K562 (cell line): Measurements from ENCODE around the gene CAPZA1. TPM values are rescaled to one million over a fixed set of nuclear protein-coding genes. Genes with fewer than 3 reads are reported as not detected.

Experiments
- ATAC-seq: fragments of 200-7000 bp; cut with Tn5 transposase; 3 replicates; pipeline ENCODE4 v1.9.1; 2020; ENCODE audit warnings: moderate library complexity
- BruUV-seq: library from RNA; stranded (reverse); fragments of 400-500 nt; replicated peaks from 2 replicates; lab custom pipeline; 2021; lab: Mats Ljungman, UMichigan
- CTCF ChIA-PET: fragments of 300-600 bp; formaldehyde crosslinking; extraction: SDS; loops from one replicate; lab custom pipeline; 2021; ENCODE audit warnings: low intra/inter-chr PET ratio; lab: Yijun Ruan, JAX
- POLR2A ChIA-PET: fragments of 300-600, 350-650 bp; sonication (Branson Sonifier 250); formaldehyde crosslinking; extraction: SDS; loops from one replicate; lab custom pipeline; 2021; ENCODE audit warnings: antibody characterized with exemption, inconsistent platforms; lab: Yijun Ruan, JAX
- DNase-seq, 4 experiments: peaks; one replicate each; pipeline versions ENCODE4 v3.0.0 to v3.0.0-alpha.2; 2011 to 2018; ENCODE audit warnings: low spot score in 3 of 4, mixed read lengths in 3 of 4; ENCODE audit errors: extremely low read depth in 1 of 4
- FAIRE-seq: peaks from 2 replicates; lab custom pipeline; 2011; peaks lifted over from hg19 to GRCh38; lab: Jason Lieb, UNC
- H2AFZ ChIP-seq: 2 replicates; pipeline ENCODE4 v1.6.0; 2011; ENCODE audit warnings: low read depth, low read length, control low read depth, inconsistent platforms
- H3K27ac ChIP-seq: fragments of 200-600 bp; 3 replicates; pipeline ENCODE4 v1.8.0; 2011; ENCODE audit warnings: low read depth, mild to moderate bottlenecking, control low read depth, inconsistent platforms, low read length, moderate library complexity, mixed read lengths; ENCODE audit errors: extremely low read depth
- H3K27me3 ChIP-seq, 2 experiments: fragments of 300-600 bp in 1 of 2; 2 replicates in 1 of 2; 3 replicates in 1 of 2; pipeline versions ENCODE4 v1.6.0 to v1.8.0; 2011; ENCODE audit warnings: inconsistent platforms in 2 of 2, low read length in 2 of 2, mild to moderate bottlenecking in 1 of 2, mixed read lengths in 1 of 2, moderate library complexity in 1 of 2; ENCODE audit not compliant: control insufficient read depth in 2 of 2, insufficient read depth in 2 of 2
- H3K36me3 ChIP-seq: fragments of 300-600 bp; 3 replicates; pipeline ENCODE4 v1.8.0; 2011; ENCODE audit warnings: mild to moderate bottlenecking, low read length, inconsistent platforms; ENCODE audit not compliant: control insufficient read depth, insufficient read depth
- H3K4me1 ChIP-seq, 2 experiments: fragments of 200-600 bp in 1 of 2; replicated peaks in 1 of 2; 2 replicates in 1 of 2; 3 replicates in 1 of 2; pipeline versions ENCODE4 v1.5.1 to v1.8.0; 2011; ENCODE audit warnings: inconsistent platforms in 2 of 2, low read length in 2 of 2, mild to moderate bottlenecking in 1 of 2, mixed read lengths in 1 of 2, moderate library complexity in 1 of 2; ENCODE audit not compliant: control insufficient read depth in 2 of 2, insufficient read depth in 2 of 2
- H3K4me2 ChIP-seq: 2 replicates; pipeline ENCODE4 v1.6.1; 2011; ENCODE audit warnings: low read length, control low read depth, inconsistent platforms, mixed read lengths; ENCODE audit not compliant: insufficient read depth
- H3K4me3 ChIP-seq: fragments of 200-600 bp; sonication (generic), shearing (Covaris generic); 2 replicates; pipeline ENCODE4 v1.5.1; 2016; ENCODE audit warnings: control low read depth, inconsistent platforms
- H3K79me2 ChIP-seq: fragments of 200-600 bp; 3 replicates; pipeline ENCODE4 v1.8.0; 2011; ENCODE audit warnings: low read length, inconsistent platforms; ENCODE audit not compliant: control insufficient read depth, insufficient read depth
- H3K9ac ChIP-seq, 2 experiments: 2 replicates each; pipeline versions ENCODE4 v1.6.0 to v1.6.1; 2011; ENCODE audit warnings: low read depth in 2 of 2, low read length in 2 of 2, control low read depth in 1 of 2, inconsistent platforms in 1 of 2, mild to moderate bottlenecking in 1 of 2, mixed read lengths in 1 of 2; ENCODE audit not compliant: insufficient read depth in 1 of 2
- H3K9me1 ChIP-seq: one replicate; pipeline ENCODE4 v1.6.0; 2011; ENCODE audit warnings: inconsistent platforms, mild to moderate bottlenecking, low read length, moderate library complexity; ENCODE audit not compliant: control insufficient read depth, insufficient read depth
- H3K9me3 ChIP-seq: replicated peaks from 2 replicates; pipeline ENCODE4 v1.5.1; 2011; ENCODE audit warnings: low read depth, low read length, inconsistent platforms; ENCODE audit not compliant: control insufficient read depth, insufficient read depth
- H4K20me1 ChIP-seq: replicated peaks from 2 replicates; pipeline ENCODE4 v1.6.1; 2011; ENCODE audit warnings: low read length, inconsistent platforms, mixed read lengths; ENCODE audit not compliant: control insufficient read depth, insufficient read depth
- CBFA2T3 ChIP-seq: fragments of 450-650 bp; IDR thresholded peaks from 2 replicates; pipeline ENCODE4 v1.6.1; 2017
- CREB1 ChIP-seq, 2 experiments: sonication (generic) in 1 of 2; formaldehyde crosslinking in 1 of 2; IDR thresholded peaks; 2 replicates each; pipeline versions ENCODE4 v1.6.1 to v1.8.0; 2012 to 2022; ENCODE audit warnings: inconsistent platforms in 1 of 2, mild to moderate bottlenecking in 1 of 2, missing genetic modification reagents in 1 of 2, moderate library complexity in 1 of 2
- DACH1 ChIP-seq: fragments of 450-650 bp; IDR thresholded peaks from 2 replicates; pipeline ENCODE4 v1.6.1; 2018; ENCODE audit not compliant: partially characterized antibody
- DPF2 ChIP-seq: fragments of 450-650 bp; IDR thresholded peaks from 2 replicates; pipeline ENCODE4 v1.6.1; 2016
- HMG20A ChIP-seq: fragments of 450-650 bp; formaldehyde crosslinking; conservative IDR thresholded peaks from 2 replicates; pipeline ENCODE4 v1.4.0; 2020; ENCODE audit warnings: mild to moderate bottlenecking, mixed read lengths
- JUND ChIP-seq, 2 experiments: IDR thresholded peaks; 2 replicates in 1 of 2; 3 replicates in 1 of 2; pipeline ENCODE4 v1.6.1; 2011; ENCODE audit warnings: borderline replicate concordance in 2 of 2, low read depth in 2 of 2, low read length in 2 of 2, improper control_type of control experiment in 1 of 2, missing biosample characterization in 1 of 2, missing genetic modification characterization in 1 of 2, missing genetic modification reagents in 1 of 2
- PHTF2 ChIP-seq: fragments of 250-450 bp; sonication (Bioruptor Pico); IDR thresholded peaks from 2 replicates; pipeline ENCODE4 v1.5.0; 2021; ENCODE audit warnings: mild to moderate bottlenecking
- ZNF639 ChIP-seq, 2 experiments: fragments of 200-800 bp in 1 of 2; sonication (Bioruptor generic) in 1 of 2; sonication (generic) in 1 of 2; formaldehyde crosslinking in 1 of 2; IDR thresholded peaks in 1 of 2; conservative IDR thresholded peaks in 1 of 2; 2 replicates each; pipeline versions ENCODE4 v1.5.0 to v1.6.1; 2016 to 2020; ENCODE audit warnings: missing compliant biosample characterization in 1 of 2, missing genetic modification characterization in 1 of 2, missing genetic modification reagents in 1 of 2
- WGBS: fragments of 100-300 bp; shearing (Covaris generic); methylation state at CpG from one replicate; pipeline ENCODE4 v1.1.6; 2016; ENCODE audit warnings: low coverage, mixed read lengths; ENCODE audit not compliant: insufficient coverage; ENCODE audit errors: missing lambda C conversion rate; 5-methylcytosine and 5-hydroxymethylcytosine counted together
- in situ Hi-C: fragments of 300-500 bp; cut with MboI; formaldehyde crosslinking; loops from 4 replicates; pipeline ENCODE4 v1.15.0; 2018; ENCODE audit warnings: inconsistent platforms, mixed read lengths
- intact Hi-C: fragments of 100-400 bp; cut with micrococcal nuclease; formaldehyde crosslinking; loops from 2 replicates; pipeline ENCODE4 v1.14.2; 2022
- polyA plus RNA-seq, 8 experiments: library from polyadenylated mRNA; depleted of rRNA in 4 of 8; stranded (reverse) in 5 of 8; unstranded in 3 of 8; fragments of >200 nt; fragmentation: Nextera tagmentation in 2 of 8; fragmentation: Illumina TruSeq in 1 of 8; extraction: Ambion mirVana in 2 of 8; extraction: Trizol in 1 of 8; gene quantifications; 2 replicates each; pipeline versions ENCODE4 v1.2.1 to v1.2.3, GENCODE V29; 2011 to 2014; ENCODE audit warnings: inconsistent platforms in 1 of 8, missing spikeins in 1 of 8
- total RNA-seq, 7 experiments: library from RNA; depleted of rRNA in 6 of 7; stranded (reverse); fragments of >200 nt in 6 of 7; fragmentation: Illumina TruSeq in 2 of 7; extraction: Trizol in 2 of 7; gene quantifications; 2 replicates each; pipeline versions ENCODE4 v1.2.1 to v1.2.3, GENCODE V29; 2011 to 2021; ENCODE audit warnings: low replicate concordance in 1 of 7
- TF ChIP-seq, protein P1 (sequence below), 2 experiments: fragments of 450-650 bp; IDR thresholded peaks; 2 replicates each; pipeline ENCODE4 v1.6.1; 2016; ENCODE audit warnings: mild to moderate bottlenecking in 2 of 2, borderline replicate concordance in 1 of 2, low read depth in 1 of 2, moderate library complexity in 1 of 2

The CAPZA1 gene
- total and polyA plus RNA-seq, 9 of the 15 experiments (the other 6 are each of a cell fraction or from before 2014, with no cell fraction given): 237 to 1,020 (median 306) TPM

- TF ChIP-seq CREB1 (IDR thresholded peaks at IDR 0.05): peak; percentile 30; the same call in 1 of the 2 replicates
- no peak for TF ChIP-seq CREB1 (CRISPR knock-in tag; IDR thresholded peaks at IDR 0.05)
- no peak for TF ChIP-seq PHTF2
- peak; percentile 72 for TF ChIP-seq CBFA2T3
- 0 out of 2 replicates have a peak, but pooled peaks have one; percentile 5 for TF ChIP-seq JUND (IDR thresholded peaks at IDR 0.05; ENCODE audit: borderline replicate concordance, low read depth, low read length)
- no peak for TF ChIP-seq JUND (tag; IDR thresholded peaks at IDR 0.05; ENCODE audit: borderline replicate concordance, low read depth, low read length)
- TF ChIP-seq DACH1: no peak
- TF ChIP-seq DPF2: peak; percentile 46; the same call in 1 of the 2 replicates
These were observed 69.2 kb downstream of the CAPZA1 start (continued) for GRCh38 chr1:112688781-112689193.

DNA sequence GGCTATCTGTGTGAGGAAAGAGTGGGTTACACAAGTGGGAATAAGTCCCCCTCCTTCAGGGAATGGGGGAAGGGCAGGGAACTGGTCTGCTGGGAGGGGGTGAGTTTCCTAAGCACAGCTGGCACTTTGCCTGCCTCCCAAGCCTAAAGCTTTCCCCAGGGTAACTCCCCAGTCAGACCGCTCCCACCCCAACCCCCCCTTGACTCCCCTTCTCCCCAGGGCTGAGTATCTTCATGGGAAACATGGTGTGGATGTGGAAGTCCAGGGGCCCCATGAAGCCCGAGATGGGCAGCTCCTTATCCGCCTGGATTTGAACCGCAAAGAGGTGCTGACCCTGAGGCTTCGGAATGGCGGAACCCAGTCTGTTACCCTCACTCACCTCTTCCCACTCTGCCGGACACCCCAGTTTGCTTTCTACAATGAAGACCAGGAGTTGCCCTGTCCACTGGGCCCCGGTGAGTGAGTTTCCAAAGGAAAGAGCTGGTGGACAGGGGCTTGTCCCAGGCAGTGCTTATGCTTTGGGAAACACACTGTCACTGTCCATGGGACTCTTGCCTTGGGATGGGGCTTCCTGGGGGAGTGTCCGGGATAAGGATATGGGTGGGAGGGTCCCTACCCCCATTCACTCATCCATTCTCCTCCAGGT is 69.7 kb downstream of the CAPZA1 start:
- CTCF ChIA-PET: no interaction called here
- no peak for TF ChIP-seq ZNF639 (CRISPR knock-in tag; conservative IDR thresholded peaks at IDR 0.05 in 1 of 2, IDR thresholded peaks at IDR 0.05 in 1 of 2)
- TF ChIP-seq HMG20A: no peak
- TF ChIP-seq, protein P1, sequence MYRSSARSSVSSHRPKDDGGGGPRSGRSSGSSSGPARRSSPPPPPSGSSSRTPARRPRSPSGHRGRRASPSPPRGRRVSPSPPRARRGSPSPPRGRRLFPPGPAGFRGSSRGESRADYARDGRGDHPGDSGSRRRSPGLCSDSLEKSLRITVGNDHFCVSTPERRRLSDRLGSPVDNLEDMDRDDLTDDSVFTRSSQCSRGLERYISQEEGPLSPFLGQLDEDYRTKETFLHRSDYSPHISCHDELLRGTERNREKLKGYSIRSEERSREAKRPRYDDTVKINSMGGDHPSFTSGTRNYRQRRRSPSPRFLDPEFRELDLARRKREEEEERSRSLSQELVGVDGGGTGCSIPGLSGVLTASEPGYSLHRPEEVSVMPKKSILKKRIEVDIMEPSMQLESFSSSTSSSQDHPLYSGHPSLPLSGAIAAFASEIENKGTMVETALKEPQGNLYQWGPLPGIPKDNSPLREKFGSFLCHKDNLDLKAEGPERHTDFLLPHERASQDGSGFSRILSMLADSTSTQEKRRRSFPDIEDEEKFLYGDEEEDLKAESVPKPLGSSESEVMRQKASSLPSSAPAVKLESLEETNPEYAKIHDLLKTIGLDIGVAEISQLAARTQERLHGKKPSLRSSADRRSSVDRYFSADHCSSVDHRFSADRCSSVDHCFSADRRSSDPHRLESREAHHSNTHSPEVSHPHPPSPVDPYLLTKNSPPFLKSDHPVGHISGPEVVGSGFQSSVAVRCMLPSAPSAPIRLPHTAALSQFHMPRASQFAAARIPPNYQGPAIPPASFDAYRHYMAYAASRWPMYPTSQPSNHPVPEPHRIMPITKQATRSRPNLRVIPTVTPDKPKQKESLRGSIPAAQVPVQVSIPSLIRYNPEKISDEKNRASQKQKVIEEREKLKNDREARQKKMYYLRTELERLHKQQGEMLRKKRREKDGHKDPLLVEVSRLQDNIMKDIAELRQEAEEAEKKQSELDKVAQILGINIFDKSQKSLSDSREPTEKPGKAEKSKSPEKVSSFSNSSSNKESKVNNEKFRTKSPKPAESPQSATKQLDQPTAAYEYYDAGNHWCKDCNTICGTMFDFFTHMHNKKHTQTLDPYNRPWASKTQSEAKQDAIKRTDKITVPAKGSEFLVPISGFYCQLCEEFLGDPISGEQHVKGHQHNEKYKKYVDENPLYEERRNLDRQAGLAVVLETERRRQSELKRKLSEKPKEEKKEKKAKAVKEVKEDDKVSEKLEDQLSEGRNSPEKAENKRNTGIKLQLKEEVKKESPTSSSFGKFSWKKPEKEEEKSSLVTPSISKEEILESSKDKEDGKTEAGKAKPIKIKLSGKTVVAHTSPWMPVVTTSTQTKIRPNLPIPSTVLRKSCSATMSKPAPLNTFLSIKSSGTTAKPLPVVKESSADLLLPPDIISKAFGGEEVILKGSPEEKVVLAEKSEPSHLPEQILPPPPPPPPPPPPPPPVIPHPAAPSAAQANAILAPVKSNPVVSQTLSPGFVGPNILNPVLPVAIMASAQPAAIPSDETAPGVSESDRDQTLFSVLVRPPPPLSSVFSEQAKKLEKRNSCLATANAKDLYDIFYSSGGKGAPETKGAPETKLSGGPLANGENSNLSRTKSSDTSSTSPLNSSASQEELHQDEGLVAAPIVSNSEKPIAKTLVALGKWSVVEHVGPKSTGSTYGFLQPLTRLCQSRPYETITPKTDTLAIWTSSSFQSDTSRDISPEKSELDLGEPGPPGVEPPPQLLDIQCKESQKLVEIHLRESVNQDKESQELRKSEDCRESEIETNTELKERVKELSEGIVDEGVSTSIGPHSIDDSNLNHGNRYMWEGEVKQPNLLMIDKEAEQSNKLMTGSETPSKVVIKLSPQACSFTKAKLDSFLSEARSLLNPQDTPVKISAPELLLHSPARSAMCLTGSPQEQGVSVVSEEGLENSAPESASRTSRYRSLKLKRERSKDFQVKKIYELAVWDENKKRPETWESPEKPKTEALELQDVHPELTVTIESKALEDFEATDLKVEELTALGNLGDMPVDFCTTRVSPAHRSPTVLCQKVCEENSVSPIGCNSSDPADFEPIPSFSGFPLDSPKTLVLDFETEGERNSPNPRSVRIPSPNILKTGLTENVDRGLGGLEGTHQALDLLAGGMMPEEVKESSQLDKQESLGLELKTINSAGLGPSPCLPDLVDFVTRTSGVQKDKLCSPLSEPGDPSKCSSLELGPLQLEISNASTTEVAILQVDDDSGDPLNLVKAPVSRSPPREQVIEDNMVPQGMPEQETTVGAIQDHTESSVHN (IDR thresholded peaks at IDR 0.05; ENCODE audit: borderline replicate concordance in 1 of 2, low read depth in 1 of 2): no peak

More for the DNA sequence above, 69.7 kb downstream of the CAPZA1 start:
- H3K9me1 ChIP-seq: peaks cover 9% of the 10 kb centered on the region
- TSS peak; percentile 21 for BruUV-seq
- in situ Hi-C loops (no loop called here), intact Hi-C loops (no loop called here)
- POLR2A ChIA-PET: interaction anchor here (0.6 to 3.2 kb wide), 7 partner anchors 8 to 102 kb away, joined by 3 to 30 read pairs (median 4); partner anchors contain the start of gene MOV10
- H3K27ac ChIP-seq: no peak overlapping the region
- WGBS: 90% methylated on average over 8 of the region's 9 CpGs
- H4K20me1 ChIP-seq: peaks cover 6% of the 10 kb centered on the region
- H3K9me3 ChIP-seq: no peaks in the 10 kb centered on the region
- H3K36me3 ChIP-seq: peaks cover 65% of the 10 kb centered on the region
- ATAC-seq (no peak), FAIRE-seq (no peak), DNase-seq (no peak)
- no peak overlapping the region for H3K4me3 ChIP-seq
- no peak overlapping the region for H2AFZ ChIP-seq
- peaks cover 18% of the 10 kb centered on the region in 2 experiments; a peak in 4 of 5 replicates for H3K4me1 ChIP-seq
- H3K79me2 ChIP-seq: peaks cover 3% of the 10 kb centered on the region; the same call in 1 of the 3 replicates
- H3K9ac ChIP-seq: peak overlapping the region in 1 of 2 experiments; percentile 11; a peak in 1 of 4 replicates
- H3K27me3 ChIP-seq: no peaks in the 10 kb centered on the region
- no peak overlapping the region for H3K4me2 ChIP-seq
